ENCODE measurements around the gene SPAG5. TPM values are rescaled to one million over a fixed set of nuclear protein-coding genes. Genes with fewer than 3 reads are reported as not detected.

Gene SPAG5
- total RNA-seq, 4 donors from 2014 or later = 0.83 to 1.7 (median 0.97) TPM

- intact Hi-C loops (cut with DNase I) = no loop called here
- Histone ChIP-seq H3K4me1 (no peaks in the 10 kb centered on the region), H3K4me3 (no peak overlapping the region), H3K36me3 (peaks cover 91 to 100% (median 99%) of the 10 kb centered on the region in 4 donors), H3K9me3 (no peaks in the 10 kb centered on the region), H3K27me3 (no peaks in the 10 kb centered on the region), H3K27ac (replicated peaks in 1 of 4) (no peak overlapping the region)
- 88% methylated on average over 3 of the region's 3 CpGs for WGBS
- TF ChIP-seq EP300 (IDR thresholded peaks at IDR 0.05) (no peak), POLR2AphosphoS5 (IDR thresholded peaks at IDR 0.05) (no peak), POLR2A (IDR thresholded peaks at IDR 0.05; ENCODE audit: low read depth) (no peak)
- TF ChIP-seq, protein P1, sequence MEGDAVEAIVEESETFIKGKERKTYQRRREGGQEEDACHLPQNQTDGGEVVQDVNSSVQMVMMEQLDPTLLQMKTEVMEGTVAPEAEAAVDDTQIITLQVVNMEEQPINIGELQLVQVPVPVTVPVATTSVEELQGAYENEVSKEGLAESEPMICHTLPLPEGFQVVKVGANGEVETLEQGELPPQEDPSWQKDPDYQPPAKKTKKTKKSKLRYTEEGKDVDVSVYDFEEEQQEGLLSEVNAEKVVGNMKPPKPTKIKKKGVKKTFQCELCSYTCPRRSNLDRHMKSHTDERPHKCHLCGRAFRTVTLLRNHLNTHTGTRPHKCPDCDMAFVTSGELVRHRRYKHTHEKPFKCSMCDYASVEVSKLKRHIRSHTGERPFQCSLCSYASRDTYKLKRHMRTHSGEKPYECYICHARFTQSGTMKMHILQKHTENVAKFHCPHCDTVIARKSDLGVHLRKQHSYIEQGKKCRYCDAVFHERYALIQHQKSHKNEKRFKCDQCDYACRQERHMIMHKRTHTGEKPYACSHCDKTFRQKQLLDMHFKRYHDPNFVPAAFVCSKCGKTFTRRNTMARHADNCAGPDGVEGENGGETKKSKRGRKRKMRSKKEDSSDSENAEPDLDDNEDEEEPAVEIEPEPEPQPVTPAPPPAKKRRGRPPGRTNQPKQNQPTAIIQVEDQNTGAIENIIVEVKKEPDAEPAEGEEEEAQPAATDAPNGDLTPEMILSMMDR (IDR thresholded peaks at IDR 0.05) = no peak
- no peak for DNase-seq (ENCODE audit: extremely low spot score)
These were observed 19.6 kb upstream of the SPAG5 start for GRCh38 chr17:28618464-28618863.

DNA sequence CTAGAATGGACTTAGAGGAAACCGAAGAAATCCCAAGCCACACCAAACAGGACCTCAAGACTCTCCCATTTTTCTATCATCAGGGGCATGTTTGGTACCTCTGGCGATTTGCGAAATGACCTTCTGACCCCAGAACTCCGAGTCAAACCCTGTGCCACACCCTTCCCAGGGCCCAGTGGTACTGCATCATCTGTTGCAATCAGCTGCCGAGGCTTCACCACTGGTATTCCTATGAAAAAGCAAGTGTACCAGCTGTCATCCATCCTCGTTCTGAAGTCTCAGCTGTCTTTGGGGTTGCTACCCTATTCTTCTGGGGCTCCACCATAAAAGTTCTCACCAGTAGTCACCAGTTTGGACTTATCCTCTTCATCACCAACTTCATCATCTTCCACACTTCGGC is 17.5 kb upstream of the SPAG5 start:
- DNase-seq (ENCODE audit: extremely low spot score) = no peak
- H3K4me1 ChIP-seq = no peaks in the 10 kb centered on the region
- H3K27me3 ChIP-seq = no peaks in the 10 kb centered on the region
- no peak overlapping the region for H3K4me3 ChIP-seq
- H3K27ac ChIP-seq (replicated peaks in 1 of 4) = no peak overlapping the region
- H3K9me3 ChIP-seq = no peaks in the 10 kb centered on the region
- WGBS = 80% methylated on average over 6 of the region's 7 CpGs
- intact Hi-C loops (cut with DNase I) = no loop called here
- H3K36me3 ChIP-seq = peaks cover 70 to 82% (median 78%) of the 10 kb centered on the region in 4 donors
- TF ChIP-seq, protein P1 (IDR thresholded peaks at IDR 0.05) = no peak
- TF ChIP-seq POLR2AphosphoS5 (IDR thresholded peaks at IDR 0.05) = no peak
- no peak for TF ChIP-seq EP300 (IDR thresholded peaks at IDR 0.05)
- no peak for TF ChIP-seq POLR2A (IDR thresholded peaks at IDR 0.05; ENCODE audit: low read depth)

GRCh38 chr17:28615260-28615940 is 16.6 kb upstream of the SPAG5 start:
- intact Hi-C loops (cut with DNase I) = no loop called here
- Histone ChIP-seq H3K4me3 (no peak overlapping the region), H3K9me3 (no peaks in the 10 kb centered on the region), H3K27me3 (no peaks in the 10 kb centered on the region), H3K36me3 (peaks cover 61 to 77% (median 70%) of the 10 kb centered on the region in 4 donors), H3K4me1 (no peaks in the 10 kb centered on the region), H3K27ac (replicated peaks in 1 of 4) (no peak overlapping the region)
- WGBS = 84% methylated on average over 3 of the region's 4 CpGs
- DNase-seq (ENCODE audit: extremely low spot score) = no peak
- TF ChIP-seq, protein P1 (IDR thresholded peaks at IDR 0.05) = no peak
- TF ChIP-seq POLR2AphosphoS5 (IDR thresholded peaks at IDR 0.05) = no peak

DNA sequence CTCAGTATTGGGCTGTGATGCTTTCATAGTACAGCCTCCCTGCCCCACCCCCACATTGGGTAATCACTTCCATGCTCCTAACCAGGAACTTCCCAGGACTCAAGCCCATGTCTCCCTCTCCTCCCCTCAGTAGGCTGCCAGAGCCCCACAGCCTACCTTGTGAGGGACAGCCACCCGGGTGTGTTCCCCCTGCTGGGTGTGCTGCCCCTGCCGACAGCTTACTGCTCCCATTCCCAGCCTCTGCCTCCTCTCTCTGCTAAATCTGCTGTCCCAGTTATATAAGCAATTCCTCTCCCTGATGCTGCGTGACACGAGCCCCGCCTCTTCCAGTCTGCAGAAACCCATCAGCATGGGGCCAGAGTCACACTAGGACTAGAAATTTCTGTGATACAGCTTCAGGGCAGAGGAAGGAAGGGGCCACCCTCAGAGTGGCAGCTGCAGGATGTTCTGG is 15.1 kb upstream of the SPAG5 start, which contains the start of gene RSKR:
RSKR (minus strand) TSS at position 255 of the 451 bp plus-strand sequence; CDS start at position 231, 24 bp downstream.
- DNase-seq (ENCODE audit: extremely low spot score) = no peak
- intact Hi-C loops (cut with DNase I) = loop anchor here (2.0 to 5.0 kb wide), 2 partner anchors 67 to 119 kb away; no protein-coding TSS in a partner anchor
- H3K4me3 ChIP-seq = no peak within 1 kb of the TSS
- H3K27ac ChIP-seq (replicated peaks in 1 of 4) = no peak within 1 kb of the TSS
- H3K4me1 ChIP-seq = no peaks in the 10 kb centered on the region
- no peaks in the 10 kb centered on the region for H3K9me3 ChIP-seq
- 83% methylated on average over 5 of the region's 5 CpGs for WGBS
- no peaks in the 10 kb centered on the region for H3K27me3 ChIP-seq
- no peak for TF ChIP-seq POLR2AphosphoS5 (IDR thresholded peaks at IDR 0.05)
- TF ChIP-seq, protein P1 (IDR thresholded peaks at IDR 0.05) = no peak
- no peak for TF ChIP-seq EP300 (IDR thresholded peaks at IDR 0.05)
- TF ChIP-seq POLR2A (IDR thresholded peaks at IDR 0.05; ENCODE audit: low read depth) = no peak
- peaks cover 46 to 67% (median 59%) of the 10 kb centered on the region in 4 donors for H3K36me3 ChIP-seq

Data from esophagus muscularis mucosa (tissue), 4 donors.